ENCODE data around the gene PRAMEF15.
"Not testable (repeated sequence)": the region's sequence is repeated elsewhere in the genome, so short reads cannot be mapped to it uniquely, and the experiment has no call there.

Gene PRAMEF15

GRCh38 chr1:13303239-13303638 lies 12.1 kb upstream of the PRAMEF15 start, which contains the start of gene PRAMEF33:
PRAMEF33 (plus strand) TSS chr1:13303539; CDS start chr1:13305955, 2,416 bp downstream.
- H3K4me1 ChIP-seq (ENCODE audit: control insufficient read depth in 1 of 2, insufficient read depth in 2 of 2, low read length in 2 of 2); H3K4me2 ChIP-seq (ENCODE audit: low read length); H4K8ac ChIP-seq (ENCODE audit: low read depth, low read length); H2AFZ ChIP-seq (ENCODE audit: insufficient read depth, low read length, poor library complexity); H3K36me3 ChIP-seq (ENCODE audit: control insufficient read depth in 1 of 2, insufficient read depth in 2 of 2, low read length in 2 of 2); H2BK5ac ChIP-seq (ENCODE audit: low read depth, low read length, poor library complexity); H3K18ac ChIP-seq (ENCODE audit: low read length); H3K14ac ChIP-seq (ENCODE audit: low read length); H2BK12ac ChIP-seq (ENCODE audit: low read length); H3K9ac ChIP-seq (ENCODE audit: low read length); DNase-seq; H4K91ac ChIP-seq (ENCODE audit: low read depth, low read length); H2AK5ac ChIP-seq (ENCODE audit: low read length); H3K23ac ChIP-seq (ENCODE audit: low read length); H4K12ac ChIP-seq (ENCODE audit: low read depth, low read length); H3K79me1 ChIP-seq (ENCODE audit: low read length); H3K4me3 ChIP-seq (ENCODE audit: low read depth, low read length); H3K27me3 ChIP-seq (ENCODE audit: insufficient read depth, low read length); H2BK120ac ChIP-seq (ENCODE audit: insufficient read depth, low read length, poor library complexity); H3K79me2 ChIP-seq (ENCODE audit: control insufficient read depth, insufficient read depth, low read length, poor library complexity); H3K4ac ChIP-seq (ENCODE audit: low read depth, low read length); H3K27ac ChIP-seq (ENCODE audit: low read depth, low read length); H3K9me3 ChIP-seq (ENCODE audit: insufficient read depth, low read depth, low read length): not testable (repeated sequence)
- no CpG with 5 or more reads among the region's 1 CpG for WGBS (ENCODE audit: extremely low coverage, insufficient coverage, insufficient read length)

GRCh38 chr1:13342496-13342895 lies 27.1 kb downstream of the PRAMEF15 start:
- not testable (repeated sequence) for H3K79me2 ChIP-seq (ENCODE audit: control insufficient read depth, insufficient read depth, low read length, poor library complexity); H3K23ac ChIP-seq (ENCODE audit: low read length); H3K27me3 ChIP-seq (ENCODE audit: insufficient read depth, low read length); H3K36me3 ChIP-seq (ENCODE audit: control insufficient read depth in 1 of 2, insufficient read depth in 2 of 2, low read length in 2 of 2); H2BK5ac ChIP-seq (ENCODE audit: low read depth, low read length, poor library complexity); H4K12ac ChIP-seq (ENCODE audit: low read depth, low read length); DNase-seq; H3K14ac ChIP-seq (ENCODE audit: low read length); H3K4me1 ChIP-seq (ENCODE audit: control insufficient read depth in 1 of 2, insufficient read depth in 2 of 2, low read length in 2 of 2); H3K9ac ChIP-seq (ENCODE audit: low read length); H3K4me3 ChIP-seq (ENCODE audit: low read depth, low read length); H3K4me2 ChIP-seq (ENCODE audit: low read length); H2BK120ac ChIP-seq (ENCODE audit: insufficient read depth, low read length, poor library complexity); H3K4ac ChIP-seq (ENCODE audit: low read depth, low read length); H4K91ac ChIP-seq (ENCODE audit: low read depth, low read length); H3K18ac ChIP-seq (ENCODE audit: low read length); H4K8ac ChIP-seq (ENCODE audit: low read depth, low read length); H2AFZ ChIP-seq (ENCODE audit: insufficient read depth, low read length, poor library complexity); H2AK5ac ChIP-seq (ENCODE audit: low read length); H2BK12ac ChIP-seq (ENCODE audit: low read length); H3K79me1 ChIP-seq (ENCODE audit: low read length); H3K27ac ChIP-seq (ENCODE audit: low read depth, low read length); H3K9me3 ChIP-seq (ENCODE audit: insufficient read depth, low read depth, low read length)
- no CpG with 5 or more reads among the region's 8 CpGs for WGBS (ENCODE audit: extremely low coverage, insufficient coverage, insufficient read length)

GRCh38 chr1:13347034-13347433 lies 31.7 kb downstream of the PRAMEF15 start, which contains the start of gene PRAMEF14:
PRAMEF14 (minus strand) TSS chr1:13347134; CDS start chr1:13345314, 1,820 bp downstream.
- not testable (repeated sequence) for H3K36me3 ChIP-seq (ENCODE audit: control insufficient read depth in 1 of 2, insufficient read depth in 2 of 2, low read length in 2 of 2); H4K8ac ChIP-seq (ENCODE audit: low read depth, low read length); DNase-seq; H4K12ac ChIP-seq (ENCODE audit: low read depth, low read length); H3K4me1 ChIP-seq (ENCODE audit: control insufficient read depth in 1 of 2, insufficient read depth in 2 of 2, low read length in 2 of 2); H2BK12ac ChIP-seq (ENCODE audit: low read length); H3K27ac ChIP-seq (ENCODE audit: low read depth, low read length); H2AK5ac ChIP-seq (ENCODE audit: low read length); H3K18ac ChIP-seq (ENCODE audit: low read length); H2AFZ ChIP-seq (ENCODE audit: insufficient read depth, low read length, poor library complexity); H2BK120ac ChIP-seq (ENCODE audit: insufficient read depth, low read length, poor library complexity); H3K9ac ChIP-seq (ENCODE audit: low read length); H2BK5ac ChIP-seq (ENCODE audit: low read depth, low read length, poor library complexity); H3K27me3 ChIP-seq (ENCODE audit: insufficient read depth, low read length); H3K79me2 ChIP-seq (ENCODE audit: control insufficient read depth, insufficient read depth, low read length, poor library complexity); H3K4ac ChIP-seq (ENCODE audit: low read depth, low read length); H3K23ac ChIP-seq (ENCODE audit: low read length); H3K4me2 ChIP-seq (ENCODE audit: low read length); H3K14ac ChIP-seq (ENCODE audit: low read length); H3K9me3 ChIP-seq (ENCODE audit: insufficient read depth, low read depth, low read length); H3K4me3 ChIP-seq (ENCODE audit: low read depth, low read length); H3K79me1 ChIP-seq (ENCODE audit: low read length); H4K91ac ChIP-seq (ENCODE audit: low read depth, low read length)
- WGBS (ENCODE audit: extremely low coverage, insufficient coverage, insufficient read length), result no CpG with 5 or more reads among the region's 7 CpGs

- not testable (repeated sequence) for H3K4me1 ChIP-seq (ENCODE audit: control insufficient read depth in 1 of 2, insufficient read depth in 2 of 2, low read length in 2 of 2); H3K4me3 ChIP-seq (ENCODE audit: low read depth, low read length); H4K12ac ChIP-seq (ENCODE audit: low read depth, low read length); H3K4me2 ChIP-seq (ENCODE audit: low read length); H4K8ac ChIP-seq (ENCODE audit: low read depth, low read length); H2AK5ac ChIP-seq (ENCODE audit: low read length); H3K27ac ChIP-seq (ENCODE audit: low read depth, low read length); H3K79me1 ChIP-seq (ENCODE audit: low read length); DNase-seq; H3K79me2 ChIP-seq (ENCODE audit: control insufficient read depth, insufficient read depth, low read length, poor library complexity); H3K9ac ChIP-seq (ENCODE audit: low read length); H2BK12ac ChIP-seq (ENCODE audit: low read length); H3K18ac ChIP-seq (ENCODE audit: low read length); H3K14ac ChIP-seq (ENCODE audit: low read length); H3K4ac ChIP-seq (ENCODE audit: low read depth, low read length); H4K91ac ChIP-seq (ENCODE audit: low read depth, low read length); H3K27me3 ChIP-seq (ENCODE audit: insufficient read depth, low read length); H3K36me3 ChIP-seq (ENCODE audit: control insufficient read depth in 1 of 2, insufficient read depth in 2 of 2, low read length in 2 of 2); H2BK120ac ChIP-seq (ENCODE audit: insufficient read depth, low read length, poor library complexity); H3K23ac ChIP-seq (ENCODE audit: low read length); H2AFZ ChIP-seq (ENCODE audit: insufficient read depth, low read length, poor library complexity); H2BK5ac ChIP-seq (ENCODE audit: low read depth, low read length, poor library complexity); H3K9me3 ChIP-seq (ENCODE audit: insufficient read depth, low read depth, low read length)
- WGBS (ENCODE audit: extremely low coverage, insufficient coverage, insufficient read length), result no CpG with 5 or more reads among the region's 8 CpGs
These were observed 38.1 kb downstream of the PRAMEF15 start for GRCh38 chr1:13353476-13353875.
